ENCODE measurements around the gene LRRC37A.
"Not testable (repeated sequence)": the region's sequence is repeated elsewhere in the genome, so short reads cannot be mapped to it uniquely, and the experiment has no call there.

LRRC37A gene

GRCh38 chr17:46294831-46295230 is at the start of gene LRRC37A:
TSS of gene LRRC37A (plus strand) at chr17:46295131. CDS start at chr17:46295134, 3 bp downstream.
- not testable (repeated sequence) for DNase-seq (ENCODE audit: low read depth)

- not testable (repeated sequence) for DNase-seq (ENCODE audit: low read depth)
Observed at GRCh38 chr17:46249153-46249552, 45.8 kb upstream of the LRRC37A start.

DNA sequence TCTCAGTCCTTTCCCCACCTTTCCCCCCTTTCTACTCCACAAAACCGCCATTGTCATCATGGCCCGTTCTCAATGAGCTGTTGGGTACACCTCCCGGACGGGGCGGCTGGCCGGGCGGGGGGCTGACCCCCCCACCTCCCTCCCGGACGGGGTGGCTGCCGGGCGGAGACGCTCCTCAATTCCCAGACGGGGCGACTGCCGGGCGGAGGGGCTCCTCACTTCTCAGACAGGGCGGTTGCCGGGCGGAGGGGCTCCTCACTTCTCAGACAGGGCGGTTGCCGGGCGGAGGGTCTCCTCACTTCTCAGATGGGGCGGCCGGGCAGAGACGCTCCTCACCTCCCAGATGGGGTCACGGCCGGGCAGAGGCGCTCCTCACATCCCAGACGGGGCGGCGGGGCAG is 42.1 kb upstream of the LRRC37A start:
- not testable (repeated sequence) for DNase-seq (ENCODE audit: low read depth)

DNA sequence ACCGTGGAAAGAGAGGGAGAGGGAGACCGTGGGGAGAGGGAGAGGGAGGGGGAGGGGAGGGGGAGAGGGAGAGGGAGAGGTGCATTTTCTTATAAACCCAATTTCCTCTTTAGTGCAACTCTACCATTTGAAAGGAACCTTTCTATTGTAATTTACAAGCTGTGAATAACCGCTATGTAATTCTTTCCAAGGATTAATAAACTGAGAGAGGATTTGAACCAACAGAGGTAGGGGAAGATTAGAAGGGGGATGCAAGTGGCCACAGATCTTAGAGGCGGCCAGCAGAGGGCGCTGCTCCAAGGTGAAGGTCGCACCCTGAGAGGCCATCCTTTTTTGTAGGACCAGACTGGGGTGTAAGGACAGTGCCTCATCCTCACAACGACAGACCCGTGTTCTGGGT is 41.2 kb upstream of the LRRC37A start:
- DNase-seq (ENCODE audit: low read depth): peak; percentile 72

DNA sequence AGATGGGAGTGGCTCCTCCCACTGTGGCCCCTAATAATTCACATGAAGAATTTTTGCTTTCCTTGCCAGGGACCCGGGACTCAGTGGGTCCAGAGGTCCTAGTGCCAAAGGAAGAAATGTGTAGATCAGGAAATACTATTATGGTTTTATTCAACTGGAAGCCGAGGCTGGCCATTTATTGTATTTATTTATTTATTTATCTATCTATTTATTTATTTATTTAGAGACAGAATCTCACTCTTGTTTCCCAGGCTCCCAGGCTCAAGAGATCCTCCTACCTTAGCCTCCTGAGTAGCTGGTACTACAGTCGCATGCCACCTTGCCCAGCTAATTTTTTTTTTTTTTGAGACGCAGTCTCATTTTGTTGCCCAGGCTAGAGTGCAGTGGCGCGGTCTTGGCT is 40.7 kb upstream of the LRRC37A start:
- DNase-seq (ENCODE audit: low read depth): not testable (repeated sequence)

DNA sequence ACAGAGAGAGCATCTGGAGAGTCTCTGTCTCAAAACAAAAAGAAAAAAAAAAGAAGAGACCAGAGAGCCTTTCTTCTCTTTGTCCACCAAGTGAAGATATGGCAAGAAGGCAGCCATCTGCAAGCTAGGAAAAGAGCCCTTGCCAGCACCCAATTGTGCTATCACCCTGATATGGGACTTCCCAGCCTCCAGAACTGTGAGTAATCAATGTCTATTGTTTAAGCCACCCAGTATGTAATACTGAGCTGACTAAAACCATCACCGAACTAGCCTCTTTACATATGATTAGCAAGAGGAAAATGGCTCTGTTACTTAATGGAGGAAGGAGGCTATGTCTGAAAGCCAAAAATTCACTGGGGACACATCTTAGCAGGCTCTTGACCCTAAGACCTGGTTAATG is 38.6 kb upstream of the LRRC37A start:
- not testable (repeated sequence) for DNase-seq (ENCODE audit: low read depth)

DNA sequence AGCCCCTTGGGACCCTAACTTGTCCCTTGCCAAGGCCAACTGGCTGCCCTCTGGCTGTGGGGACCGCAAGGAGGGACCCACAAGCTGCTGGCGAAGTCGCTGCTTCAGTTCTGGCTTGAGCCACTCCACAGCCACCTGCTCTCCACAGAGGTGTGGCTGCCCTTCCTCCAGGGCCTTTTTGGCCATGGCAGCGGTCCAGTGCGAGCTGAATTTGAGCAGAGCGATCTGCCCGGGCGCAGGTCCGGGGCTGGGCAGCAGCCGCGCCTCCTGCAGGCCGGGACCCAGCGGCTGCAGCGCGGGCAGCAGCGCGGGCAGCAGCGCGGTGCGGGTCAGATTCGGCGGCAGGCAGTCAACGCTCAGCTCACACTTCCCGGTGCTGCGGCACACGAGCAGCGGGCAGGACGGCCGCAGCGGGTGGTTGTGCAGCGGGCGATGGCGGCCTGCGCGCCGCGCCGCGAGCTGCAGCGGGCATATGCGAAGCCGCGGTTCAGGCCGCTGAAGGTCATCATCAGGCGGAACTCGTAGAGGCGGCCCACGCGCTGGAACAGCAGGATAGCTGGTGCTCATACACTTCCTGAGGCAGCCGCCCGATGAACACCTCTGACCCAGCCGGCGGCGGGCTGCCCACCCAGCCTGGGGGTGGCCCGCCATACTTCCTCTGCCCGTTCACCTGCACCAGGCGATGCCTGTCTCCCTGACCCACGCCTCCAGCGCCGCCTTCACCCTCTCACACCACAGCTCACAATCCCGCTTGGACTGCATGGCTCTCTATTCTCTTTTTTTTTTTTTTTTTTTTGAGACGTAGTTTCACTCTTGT is 34.9 kb upstream of the LRRC37A start:
- DNase-seq (ENCODE audit: low read depth): not testable (repeated sequence)

- DNase-seq (ENCODE audit: low read depth): no peak
Observed at GRCh38 chr17:46262271-46262670, 32.7 kb upstream of the LRRC37A start.

GRCh38 chr17:46264456-46265198 is 30.3 kb upstream of the LRRC37A start:
- DNase-seq (ENCODE audit: low read depth): peak; percentile 6

DNA sequence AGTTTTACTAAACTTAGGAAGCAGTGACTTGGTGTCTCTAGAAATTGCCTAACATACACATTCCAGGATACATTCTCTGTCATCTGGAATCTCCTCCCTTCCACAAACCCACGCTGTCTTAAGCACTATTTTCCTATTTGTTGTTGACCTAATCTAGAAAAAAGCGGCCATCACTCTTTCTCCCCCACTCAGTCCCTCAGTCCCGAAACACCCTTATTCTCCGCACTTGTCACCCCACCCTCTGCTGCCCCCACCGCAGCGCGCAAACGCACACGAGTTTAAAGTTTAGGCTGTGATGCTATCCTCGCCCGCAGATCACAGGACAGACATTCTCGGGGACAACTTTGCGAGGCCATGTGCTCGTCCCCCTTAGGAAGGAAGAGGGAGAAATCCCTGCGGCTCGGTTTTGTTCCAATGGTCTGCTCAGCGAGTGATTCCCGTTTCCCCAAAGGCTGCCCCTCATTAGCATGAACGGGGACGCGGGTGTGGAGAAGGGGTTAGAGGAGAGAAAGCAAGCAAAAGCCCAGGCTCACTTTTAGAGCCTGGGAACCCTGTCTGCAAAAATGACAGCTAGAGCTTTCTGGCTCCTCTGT is 28.8 kb upstream of the LRRC37A start:
- not testable (repeated sequence) for DNase-seq (ENCODE audit: low read depth)

GRCh38 chr17:46266656-46267544 is 28.0 kb upstream of the LRRC37A start:
- DNase-seq (ENCODE audit: low read depth): peak; percentile 79

DNA sequence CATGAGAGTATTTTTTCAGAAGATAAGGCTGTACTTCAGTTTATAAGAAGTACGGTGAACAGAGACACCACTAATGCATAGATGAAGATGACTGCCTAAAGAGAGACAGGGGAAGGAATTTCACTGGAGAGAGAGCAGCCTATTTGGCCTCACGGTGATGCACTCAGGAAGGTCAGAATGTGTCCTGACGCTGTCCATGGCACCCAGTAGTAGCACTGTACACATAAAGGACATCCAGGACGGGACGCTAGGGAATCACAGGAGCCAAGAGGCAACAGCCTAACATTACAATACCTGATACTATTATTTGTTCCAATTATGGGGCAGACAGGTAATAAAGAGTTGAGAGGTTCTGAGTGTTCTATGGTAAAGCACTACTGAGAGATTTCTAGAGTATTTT is 24.9 kb upstream of the LRRC37A start:
- DNase-seq (ENCODE audit: low read depth): no peak

GRCh38 chr17:46273541-46274236 is 21.2 kb upstream of the LRRC37A start:
- no peak for DNase-seq (ENCODE audit: low read depth)

DNA sequence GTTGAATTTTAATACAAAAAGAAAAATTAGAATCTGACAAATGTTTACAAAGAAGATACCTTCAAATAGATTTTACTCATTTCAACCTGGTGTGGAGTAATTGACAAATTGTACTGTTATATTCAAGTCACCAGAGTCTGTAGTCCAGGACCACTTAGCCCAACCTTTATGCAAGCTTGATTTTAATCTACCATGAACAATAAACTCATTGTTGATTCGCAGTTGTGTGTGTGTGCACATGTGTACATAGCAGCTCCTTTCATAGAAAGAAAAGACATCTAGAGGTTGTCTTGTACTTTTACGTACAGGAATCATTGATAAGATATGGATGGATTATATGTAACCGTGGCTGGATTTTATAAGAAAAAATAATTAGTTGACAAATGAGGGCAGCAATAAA is 20.7 kb upstream of the LRRC37A start:
- DNase-seq (ENCODE audit: low read depth): no peak

GRCh38 chr17:46276728-46277479 is 18.0 kb upstream of the LRRC37A start:
- DNase-seq (ENCODE audit: low read depth): not testable (repeated sequence)

DNA sequence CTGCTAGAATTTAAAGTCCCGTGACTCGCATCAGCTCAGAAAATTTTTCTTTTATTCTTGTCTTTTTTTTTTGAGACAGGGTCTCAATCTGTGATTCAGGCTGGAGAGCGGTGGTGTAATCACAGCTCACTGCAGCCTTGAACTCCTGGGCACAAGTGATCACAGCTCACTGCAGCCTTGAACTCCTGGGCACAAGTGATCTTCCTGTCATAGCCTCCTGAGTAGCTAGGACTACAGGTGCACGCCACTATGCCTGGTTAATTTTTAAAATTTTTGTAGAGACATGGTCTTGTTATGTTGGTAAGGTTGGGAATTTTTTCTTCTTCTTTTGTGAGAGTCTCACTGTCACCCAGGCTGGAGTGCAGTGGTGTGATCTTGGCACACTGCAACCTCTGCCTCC is 13.6 kb upstream of the LRRC37A start:
- not testable (repeated sequence) for DNase-seq (ENCODE audit: low read depth)

DNA sequence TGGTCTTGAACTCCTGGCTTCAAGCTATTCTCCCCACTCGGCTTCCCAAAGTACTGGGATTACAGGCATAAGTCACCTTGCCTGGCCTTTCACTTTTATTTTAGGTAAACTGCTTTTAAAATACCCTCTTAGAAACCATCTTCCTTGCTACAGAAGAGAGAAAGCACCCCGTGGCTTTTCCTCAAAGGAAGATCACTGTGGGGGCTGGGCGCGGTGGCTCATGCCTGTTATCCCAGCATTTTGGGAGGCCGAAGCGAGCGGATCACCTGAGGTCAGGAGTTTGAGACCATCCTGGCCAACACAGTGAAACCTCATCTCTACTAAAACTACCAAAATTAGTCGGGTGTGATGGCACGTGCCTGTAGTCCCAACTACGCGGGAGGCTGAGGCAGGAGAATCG is 12.3 kb upstream of the LRRC37A start:
- not testable (repeated sequence) for DNase-seq (ENCODE audit: low read depth)

- not testable (repeated sequence) for DNase-seq (ENCODE audit: low read depth)
Observed at GRCh38 chr17:46284467-46284866, 10.5 kb upstream of the LRRC37A start.

GRCh38 chr17:46285500-46285899 is 9.4 kb upstream of the LRRC37A start:
- not testable (repeated sequence) for DNase-seq (ENCODE audit: low read depth)

- DNase-seq (ENCODE audit: low read depth): peak; percentile 47
Observed at GRCh38 chr17:46286764-46287221, 8.1 kb upstream of the LRRC37A start.
